T-helper 22 cell (primary cell): ENCODE results near the gene SCARB1.
A peak's percentile ranks its signal among the peaks of the same experiment; 100 is the strongest.

ENCODE experiments used
- DNase-seq: peaks from one replicate; pipeline ENCODE4 v3.0.0-alpha.2; 2020; ENCODE audit warnings: low read depth

Gene SCARB1

DNA sequence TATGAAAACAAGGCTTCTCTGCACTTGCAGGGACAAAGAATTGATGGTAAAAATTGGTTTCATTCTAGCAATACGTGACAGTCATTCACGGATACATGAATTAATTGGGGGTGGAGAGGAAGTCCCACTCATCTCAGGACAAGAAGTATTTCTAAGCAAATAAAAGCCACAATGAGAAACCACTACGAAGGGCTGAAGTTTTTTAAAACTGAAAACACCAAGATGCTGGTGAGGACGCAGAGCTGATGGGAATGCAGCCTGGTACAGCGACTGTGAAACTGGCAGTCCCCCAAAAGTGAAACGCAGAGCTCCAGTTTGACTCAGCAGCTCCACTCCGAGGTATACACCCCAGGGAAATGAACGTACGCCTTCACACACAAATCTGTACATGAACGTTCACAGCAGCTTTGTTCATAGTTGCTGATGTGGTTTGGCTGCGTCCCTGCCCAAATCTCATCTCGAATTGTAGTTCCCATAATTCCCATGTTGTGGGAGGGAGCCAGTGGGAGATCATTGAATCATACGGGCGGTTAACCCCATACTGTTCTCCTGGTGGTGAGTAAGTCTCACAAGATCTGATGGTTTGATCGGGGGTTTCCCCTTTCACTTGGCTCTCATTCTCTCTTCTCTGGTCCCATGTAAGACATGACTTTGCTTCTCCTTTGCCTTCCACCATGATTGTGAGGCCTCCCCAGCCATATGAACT, 89.0 kb downstream of the SCARB1 start:
- DNase-seq: no peak

- DNase-seq: no peak
Observed at GRCh38 chr12:124774054-124774461, 89.6 kb downstream of the SCARB1 start.

DNA sequence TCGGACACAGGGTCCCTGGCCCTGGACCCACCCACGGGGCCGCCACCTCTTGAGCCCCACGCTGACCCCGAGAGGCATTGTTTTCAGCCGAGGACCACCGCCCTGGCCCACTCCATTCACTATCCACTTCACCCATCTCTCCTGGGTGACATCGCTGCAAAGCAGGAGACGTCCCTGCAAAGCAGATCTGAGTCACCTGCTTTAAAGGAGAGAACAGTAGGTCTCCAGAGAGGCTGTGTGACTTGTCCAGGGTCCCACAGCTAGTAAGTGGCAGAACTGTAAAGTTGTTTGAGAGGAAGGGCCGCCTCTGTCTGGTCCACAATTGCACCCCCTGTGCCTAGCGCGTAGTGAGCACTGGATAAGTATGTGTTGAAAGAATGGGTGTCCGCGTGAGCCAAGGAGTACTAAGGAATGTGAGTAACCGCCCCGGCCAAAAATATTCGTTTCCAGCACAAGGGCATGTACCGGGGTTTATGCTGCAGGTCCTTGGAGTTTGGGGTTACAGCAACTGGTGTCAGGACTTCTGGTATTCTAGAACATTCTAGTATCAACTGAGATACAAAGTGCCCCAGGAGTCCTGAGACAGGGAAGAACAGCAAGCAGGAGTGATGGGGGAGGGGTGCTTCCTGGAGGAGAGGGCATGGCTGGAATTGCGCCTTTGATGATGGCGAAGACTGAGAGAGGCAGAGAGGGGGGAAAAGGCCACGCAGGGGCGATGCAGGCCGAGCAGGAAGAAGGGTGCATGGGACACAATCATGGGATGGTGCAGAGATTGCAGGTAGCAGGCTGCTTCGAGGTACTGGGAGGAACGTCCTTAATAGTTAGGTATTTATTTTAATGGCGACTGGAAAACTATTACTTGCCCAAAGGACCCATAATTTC, 91.1 kb downstream of the SCARB1 start:
- DNase-seq: no peak

DNA sequence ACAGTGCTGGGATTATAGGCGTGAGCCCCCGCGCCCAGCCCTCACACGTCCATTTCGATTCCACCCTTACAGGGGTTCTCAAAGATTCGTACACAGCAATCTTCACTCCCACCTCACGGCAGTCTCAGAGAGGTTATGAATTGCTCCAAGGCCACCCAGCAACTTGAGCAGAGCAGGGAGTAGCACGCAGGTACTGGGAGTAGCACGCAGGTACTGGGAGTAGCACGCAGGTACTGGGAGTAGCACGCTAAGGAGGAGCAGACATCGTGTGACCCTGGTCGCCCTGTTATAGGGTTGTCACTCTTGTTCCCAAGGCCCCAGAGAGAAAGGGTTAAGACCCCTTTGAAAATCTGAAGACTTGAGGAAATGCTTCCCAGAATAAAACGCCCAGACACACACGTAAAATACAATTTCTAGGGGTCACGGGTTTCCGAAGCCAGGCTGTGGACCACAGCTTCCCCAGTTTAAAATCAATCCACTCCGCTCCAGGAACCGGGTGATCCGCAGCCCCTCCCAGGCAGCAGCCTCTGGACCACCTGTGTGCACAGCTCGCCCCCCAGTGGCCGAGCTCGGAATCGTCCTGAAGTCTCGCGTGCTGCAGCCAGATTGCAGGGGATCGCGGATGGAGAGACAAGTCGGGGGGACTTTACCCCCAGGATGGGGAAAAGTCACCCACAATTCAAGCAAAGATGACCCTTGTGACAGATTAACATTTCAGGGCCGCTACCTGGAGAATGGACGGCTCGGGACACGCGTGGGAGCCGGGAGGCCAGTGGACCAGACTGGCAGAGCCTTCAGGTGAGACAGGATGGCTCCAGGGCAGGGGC, 92.0 kb downstream of the SCARB1 start:
- peak; percentile 32 for DNase-seq

GRCh38 chr12:124770728-124771127, 92.9 kb downstream of the SCARB1 start:
- no peak for DNase-seq

GRCh38 chr12:124769881-124770512, 93.7 kb downstream of the SCARB1 start:
- DNase-seq: no peak

GRCh38 chr12:124769163-124769530, 94.5 kb downstream of the SCARB1 start:
- DNase-seq: no peak

GRCh38 chr12:124768452-124769162, 95.1 kb downstream of the SCARB1 start:
- DNase-seq: no peak

GRCh38 chr12:124767066-124767821, 96.4 kb downstream of the SCARB1 start:
- peak; percentile 32 for DNase-seq

- no peak for DNase-seq
Observed at GRCh38 chr12:124766727-124767065, 97.0 kb downstream of the SCARB1 start.

DNA sequence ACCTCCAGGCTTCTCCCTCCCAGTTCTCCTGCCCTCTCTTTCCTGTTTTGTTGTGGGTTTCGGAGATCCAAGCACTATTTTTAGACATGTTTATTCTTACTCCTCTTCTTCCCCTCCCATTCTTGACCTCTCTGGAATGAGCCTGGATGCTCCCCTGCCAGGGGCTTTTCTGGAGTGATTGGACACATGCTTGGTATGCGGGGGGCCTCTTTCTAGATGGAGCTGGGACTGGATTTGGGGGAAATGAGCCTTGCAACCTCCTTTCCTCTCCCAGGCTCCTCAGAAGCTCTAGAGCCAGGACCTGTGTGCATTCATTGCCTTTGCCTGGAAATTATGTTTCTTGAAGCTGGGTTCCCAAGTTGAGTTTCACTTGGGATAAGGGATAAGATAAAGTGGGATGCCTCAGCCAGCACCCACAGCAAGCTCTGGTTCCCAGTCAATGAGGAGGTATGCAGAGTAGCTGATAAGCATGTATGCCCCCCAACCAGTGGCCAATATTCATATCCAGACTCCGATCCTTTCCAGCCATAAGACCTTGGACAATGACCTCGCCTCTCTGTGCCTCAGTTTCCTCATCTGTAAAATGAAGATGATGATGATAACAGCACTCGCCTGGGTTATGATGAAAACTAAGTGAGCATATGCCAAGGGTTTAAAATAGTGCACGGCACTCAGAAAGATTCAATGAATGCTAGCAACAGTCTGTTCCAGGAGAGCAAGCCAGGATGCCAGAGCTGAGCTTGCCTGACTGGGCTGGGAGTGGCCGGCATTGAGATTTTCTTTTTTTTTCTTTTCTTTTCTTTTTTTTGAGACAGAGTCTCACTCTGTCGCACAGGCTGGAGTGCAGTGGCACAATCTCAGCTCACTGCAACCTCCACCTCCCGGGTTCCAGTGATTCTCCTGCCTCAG, 97.8 kb downstream of the SCARB1 start:
- no peak for DNase-seq

DNA sequence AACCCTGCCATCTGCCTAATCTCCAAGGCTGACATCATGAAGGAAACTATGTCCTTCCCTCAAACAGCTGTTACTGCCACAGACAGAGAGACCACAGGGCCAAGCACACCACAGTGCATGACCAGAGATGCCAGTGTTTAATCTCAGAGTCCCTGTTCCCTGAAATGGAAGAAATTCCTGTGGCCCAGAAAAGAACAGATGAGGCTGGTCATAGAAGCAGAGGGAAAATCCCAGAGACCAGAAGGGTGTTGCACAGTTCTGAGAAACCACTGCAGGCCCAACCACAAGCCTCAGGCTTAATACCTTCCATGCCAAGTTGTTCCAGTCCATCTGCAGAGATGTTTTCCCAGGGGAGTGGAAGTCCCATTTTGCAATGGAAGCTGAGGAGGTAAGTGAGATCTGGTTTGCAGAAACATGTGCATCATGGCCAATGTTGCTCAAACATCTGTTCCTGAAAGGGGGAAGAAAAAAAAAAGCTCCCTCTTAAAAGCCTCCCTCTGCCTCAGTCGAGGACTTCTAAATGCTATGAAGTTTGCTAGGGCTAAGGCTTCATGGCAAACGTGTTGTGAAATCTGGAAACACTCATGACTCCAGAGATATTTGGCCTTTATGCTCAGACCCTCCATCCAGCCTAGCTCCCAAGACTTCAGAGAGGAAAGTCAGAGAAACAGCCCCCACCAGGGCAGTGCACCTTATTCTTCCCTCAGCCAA, 98.6 kb downstream of the SCARB1 start:
- DNase-seq: no peak

DNA sequence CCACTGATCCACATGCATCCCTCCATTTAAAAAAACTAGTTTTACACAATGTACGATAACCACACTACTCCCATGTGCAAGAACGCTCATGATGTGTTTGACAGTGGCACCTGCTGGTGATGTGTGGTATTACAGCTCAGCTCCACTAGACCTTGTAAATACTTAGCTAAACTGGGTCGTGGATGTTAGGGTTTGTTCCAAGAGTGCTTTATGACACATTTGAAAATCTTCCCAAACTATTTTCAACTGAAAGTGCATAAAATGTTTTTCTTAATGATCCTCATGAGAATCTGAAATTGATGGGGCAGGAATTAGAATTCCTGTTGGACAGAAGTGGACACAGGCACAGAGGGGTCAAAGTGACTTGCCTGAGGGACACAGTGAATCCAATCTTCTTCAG, 99.2 kb downstream of the SCARB1 start:
- no peak for DNase-seq

DNA sequence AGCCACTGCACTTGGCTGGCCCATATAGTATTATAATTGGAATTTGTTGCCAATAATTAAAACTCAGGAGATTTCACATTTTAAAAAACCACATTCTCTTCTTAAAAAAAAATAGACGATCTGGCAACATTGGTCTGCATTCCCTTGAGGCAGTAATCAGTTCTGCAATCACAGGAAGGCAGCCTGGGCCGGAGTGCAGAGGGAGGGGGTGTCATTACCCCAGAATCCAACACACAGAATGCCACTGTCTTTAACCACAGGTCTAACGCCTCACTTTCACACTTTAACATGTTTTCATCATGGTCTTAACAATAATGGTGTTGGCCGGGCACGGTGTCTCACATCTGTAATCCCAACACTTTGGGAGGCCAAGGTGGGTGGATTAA, 100.1 kb downstream of the SCARB1 start:
- DNase-seq: no peak

DNA sequence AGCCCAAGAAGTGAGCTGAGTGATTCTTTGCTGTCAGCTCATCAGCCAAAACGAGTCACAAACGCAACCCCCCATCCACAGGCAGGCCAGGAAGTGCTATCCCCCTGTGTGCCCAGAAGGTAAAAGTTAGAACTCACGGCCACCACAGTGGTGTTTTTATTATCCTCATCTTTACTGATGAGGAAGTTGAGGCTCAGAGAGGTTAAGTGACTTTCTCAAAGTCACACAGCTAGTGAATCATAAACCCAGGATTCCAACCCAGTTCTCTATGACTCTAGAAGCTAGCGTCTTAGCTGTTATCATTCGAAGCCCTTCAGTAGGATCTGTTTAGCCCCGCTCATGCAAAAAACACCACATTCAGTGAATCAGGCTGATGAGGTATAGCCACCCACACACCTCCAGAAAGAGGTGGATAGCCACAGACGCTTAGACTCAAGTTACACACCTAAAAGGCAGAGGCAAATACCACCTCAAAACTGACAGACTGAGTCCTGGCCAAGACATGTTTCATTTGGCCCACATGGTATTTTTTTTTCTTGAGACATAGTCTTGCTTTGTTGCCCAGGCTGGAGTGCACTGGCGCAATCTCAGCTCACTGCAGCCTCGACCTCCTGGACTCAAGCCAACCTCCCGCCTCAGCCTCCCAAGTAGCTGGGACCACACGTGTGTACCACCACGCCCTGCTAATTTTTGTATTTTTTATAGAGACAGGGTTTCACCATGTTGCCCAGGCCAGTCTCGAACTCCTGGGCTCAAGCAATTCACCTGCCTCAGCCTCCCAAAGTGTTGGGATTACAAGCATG, 100.7 kb downstream of the SCARB1 start:
- no peak for DNase-seq

DNA sequence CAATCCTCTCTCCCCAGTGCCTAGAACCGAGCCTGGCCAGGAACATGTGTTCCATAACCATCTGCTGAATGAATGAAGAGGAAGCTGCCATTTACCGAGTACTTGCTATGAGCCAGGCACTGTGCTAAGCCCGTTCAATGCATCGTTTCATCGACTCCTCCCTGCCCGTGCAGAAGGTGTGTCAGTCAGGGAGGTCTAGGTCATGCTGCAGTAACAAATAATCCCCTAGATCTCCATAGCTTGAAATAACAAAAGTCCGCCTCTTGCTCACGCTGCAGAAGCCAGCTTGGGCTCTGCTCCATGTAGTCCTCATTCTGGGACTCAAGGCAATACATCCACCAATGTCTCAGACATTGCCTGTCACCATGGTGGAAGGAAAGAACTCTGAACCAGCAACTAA, 101.3 kb downstream of the SCARB1 start:
- DNase-seq: no peak

- DNase-seq: no peak
Observed at GRCh38 chr12:124761871-124762270, 101.8 kb downstream of the SCARB1 start.

DNA sequence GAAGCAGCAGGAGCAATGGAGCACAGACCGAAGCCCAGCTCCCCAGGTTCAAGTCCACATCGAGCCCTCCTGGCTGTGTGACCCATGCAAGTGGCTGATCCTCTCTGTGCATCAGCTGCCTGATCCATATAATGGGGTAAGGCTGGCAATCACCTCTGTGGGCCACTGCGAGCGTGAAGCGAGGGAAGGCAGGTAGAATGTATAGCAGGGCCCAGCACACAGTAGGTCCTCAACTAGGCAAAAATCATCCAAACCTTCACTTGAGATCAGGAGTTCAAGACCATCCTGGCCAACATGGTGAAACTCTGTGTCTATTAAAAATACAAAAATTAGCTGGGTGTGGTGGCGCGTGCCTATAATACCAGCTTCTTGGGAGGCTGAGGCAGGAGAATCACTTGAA, 102.6 kb downstream of the SCARB1 start:
- DNase-seq: no peak
